GM12878 (cell line): ENCODE results near the gene SOCS1. TPM values are rescaled to one million over a fixed set of nuclear protein-coding genes. Genes with fewer than 3 reads are reported as not detected.

ENCODE experiments used
- BCL3 ChIP-seq: IDR thresholded peaks from 2 replicates; pipeline ENCODE4 v1.6.1; 2011; ENCODE audit warnings: borderline replicate concordance, low read depth, mild to moderate bottlenecking, moderate library complexity, low read length; ENCODE audit not compliant: insufficient read depth, poor library complexity, severe bottlenecking
- GATAD2B ChIP-seq: fragments of 450-650 bp; conservative IDR thresholded peaks from 2 replicates; pipeline ENCODE4 v1.6.1; 2017; ENCODE audit warnings: low read depth, mild to moderate bottlenecking, moderate library complexity
- JUNB ChIP-seq: IDR thresholded peaks from 2 replicates; pipeline ENCODE4 v1.6.1; 2016; ENCODE audit warnings: antibody characterized with exemption, mild to moderate bottlenecking
- MXI1 ChIP-seq: fragments of 150-350 bp; IDR thresholded peaks from 2 replicates; pipeline ENCODE4 v1.6.1; 2011; ENCODE audit warnings: low read depth, mild to moderate bottlenecking, inconsistent platforms, low read length, improper control_type of control experiment
- MYC ChIP-seq: IDR thresholded peaks from 2 replicates; pipeline ENCODE4 v1.6.1; 2011; ENCODE audit warnings: mild to moderate bottlenecking, low read length, moderate library complexity, inconsistent platforms; ENCODE audit not compliant: insufficient read depth, insufficient replicate concordance, insufficient read length, severe bottlenecking
- NFXL1 ChIP-seq: fragments of 450-650 bp; IDR thresholded peaks from 2 replicates; pipeline ENCODE4 v1.6.1; 2017; ENCODE audit warnings: antibody characterized with exemption, mild to moderate bottlenecking, borderline replicate concordance
- PAX5 ChIP-seq: IDR thresholded peaks from 2 replicates; pipeline ENCODE4 v1.6.1; 2011; ENCODE audit warnings: low read depth, low read length, borderline replicate concordance
- SMAD1 ChIP-seq: fragments of 450-650 bp; IDR thresholded peaks from 2 replicates; pipeline ENCODE4 v1.6.1; 2018; ENCODE audit warnings: mild to moderate bottlenecking, low read depth; ENCODE audit not compliant: partially characterized antibody
- SREBF1 ChIP-seq: IDR thresholded peaks from 2 replicates; pipeline ENCODE4 v1.6.1; 2012; ENCODE audit warnings: mild to moderate bottlenecking, low read length
- TCF3 ChIP-seq: IDR thresholded peaks from 2 replicates; pipeline ENCODE4 v1.6.1; 2012; ENCODE audit warnings: low read depth, mild to moderate bottlenecking, low read length, borderline replicate concordance; ENCODE audit not compliant: insufficient read depth
- TCF7 ChIP-seq: IDR thresholded peaks from 2 replicates; pipeline ENCODE4 v1.6.1; 2014; ENCODE audit warnings: antibody characterized with exemption, borderline replicate concordance
- ZBTB40 ChIP-seq: fragments of 450-650 bp; IDR thresholded peaks from 2 replicates; pipeline ENCODE4 v1.6.1; 2016; ENCODE audit warnings: mild to moderate bottlenecking, moderate library complexity, borderline replicate concordance
- polyA plus RNA-seq, 11 experiments: library from polyadenylated mRNA; depleted of rRNA in 4 of 11; unstranded in 6 of 11; stranded (reverse) in 5 of 11; fragments of >200 nt; fragmentation: Nextera tagmentation in 4 of 11; fragmentation: Illumina TruSeq in 1 of 11; extraction: Ambion mirVana in 4 of 11; extraction: Trizol in 1 of 11; gene quantifications; 1 replicate in 1 of 11; 2 replicates in 10 of 11; pipeline versions ENCODE4 v1.2.1 to v1.2.3, GENCODE V29; 2011 to 2016; ENCODE audit warnings: inconsistent platforms in 2 of 11, missing spikeins in 2 of 11, low read depth in 1 of 11
- total RNA-seq, 4 experiments: library from RNA; depleted of rRNA in 3 of 4; stranded (reverse); fragments of >200 nt in 3 of 4; fragmentation: Illumina TruSeq in 1 of 4; extraction: Trizol in 1 of 4; gene quantifications; 2 replicates each; pipeline versions ENCODE4 v1.2.1 to v1.2.3, GENCODE V29; 2013 to 2021
- TF ChIP-seq, protein P1 (sequence below): fragments of 450-650 bp; formaldehyde crosslinking; IDR thresholded peaks from 2 replicates; pipeline ENCODE4 v1.4.0; 2020; ENCODE audit warnings: mild to moderate bottlenecking, moderate library complexity
- TF ChIP-seq, protein P2 (sequence below): IDR thresholded peaks from 2 replicates; pipeline ENCODE4 v1.6.1; 2012; ENCODE audit warnings: low read depth, low read length, improper control_type of control experiment
- TF ChIP-seq, protein P3 (sequence below): fragments of 450-650 bp; IDR thresholded peaks from 2 replicates; pipeline ENCODE4 v1.6.1; 2017; ENCODE audit warnings: antibody characterized with exemption, mild to moderate bottlenecking, moderate library complexity

Gene SOCS1
- total and polyA plus RNA-seq, 10 of the 15 experiments (the other 5 are each of a cell fraction or from before 2014, with no cell fraction given), result 0.42 to 39.8 (median 11.2) TPM

- TF ChIP-seq, protein P1, sequence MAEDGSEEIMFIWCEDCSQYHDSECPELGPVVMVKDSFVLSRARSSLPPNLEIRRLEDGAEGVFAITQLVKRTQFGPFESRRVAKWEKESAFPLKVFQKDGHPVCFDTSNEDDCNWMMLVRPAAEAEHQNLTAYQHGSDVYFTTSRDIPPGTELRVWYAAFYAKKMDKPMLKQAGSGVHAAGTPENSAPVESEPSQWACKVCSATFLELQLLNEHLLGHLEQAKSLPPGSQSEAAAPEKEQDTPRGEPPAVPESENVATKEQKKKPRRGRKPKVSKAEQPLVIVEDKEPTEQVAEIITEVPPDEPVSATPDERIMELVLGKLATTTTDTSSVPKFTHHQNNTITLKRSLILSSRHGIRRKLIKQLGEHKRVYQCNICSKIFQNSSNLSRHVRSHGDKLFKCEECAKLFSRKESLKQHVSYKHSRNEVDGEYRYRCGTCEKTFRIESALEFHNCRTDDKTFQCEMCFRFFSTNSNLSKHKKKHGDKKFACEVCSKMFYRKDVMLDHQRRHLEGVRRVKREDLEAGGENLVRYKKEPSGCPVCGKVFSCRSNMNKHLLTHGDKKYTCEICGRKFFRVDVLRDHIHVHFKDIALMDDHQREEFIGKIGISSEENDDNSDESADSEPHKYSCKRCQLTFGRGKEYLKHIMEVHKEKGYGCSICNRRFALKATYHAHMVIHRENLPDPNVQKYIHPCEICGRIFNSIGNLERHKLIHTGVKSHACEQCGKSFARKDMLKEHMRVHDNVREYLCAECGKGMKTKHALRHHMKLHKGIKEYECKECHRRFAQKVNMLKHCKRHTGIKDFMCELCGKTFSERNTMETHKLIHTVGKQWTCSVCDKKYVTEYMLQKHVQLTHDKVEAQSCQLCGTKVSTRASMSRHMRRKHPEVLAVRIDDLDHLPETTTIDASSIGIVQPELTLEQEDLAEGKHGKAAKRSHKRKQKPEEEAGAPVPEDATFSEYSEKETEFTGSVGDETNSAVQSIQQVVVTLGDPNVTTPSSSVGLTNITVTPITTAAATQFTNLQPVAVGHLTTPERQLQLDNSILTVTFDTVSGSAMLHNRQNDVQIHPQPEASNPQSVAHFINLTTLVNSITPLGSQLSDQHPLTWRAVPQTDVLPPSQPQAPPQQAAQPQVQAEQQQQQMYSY (CRISPR knock-in tag), result no peak
- 0 out of 2 replicates have a peak, but pooled peaks have one; percentile 84 for TF ChIP-seq NFXL1
- TF ChIP-seq JUNB, result peak; percentile 41; the same call in 1 of the 2 replicates
- no peak for TF ChIP-seq MXI1
- TF ChIP-seq SMAD1, result no peak
- TF ChIP-seq TCF7, result no peak
- TF ChIP-seq TCF3, result 0 out of 2 replicates have a peak, but pooled peaks have one; percentile 18
- TF ChIP-seq, protein P2, sequence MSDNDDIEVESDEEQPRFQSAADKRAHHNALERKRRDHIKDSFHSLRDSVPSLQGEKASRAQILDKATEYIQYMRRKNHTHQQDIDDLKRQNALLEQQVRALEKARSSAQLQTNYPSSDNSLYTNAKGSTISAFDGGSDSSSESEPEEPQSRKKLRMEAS, result 0 out of 2 replicates have a peak, but pooled peaks have one; percentile 36
- no peak for TF ChIP-seq MYC
- peak; percentile 42; the same call in 1 of the 2 replicates for TF ChIP-seq PAX5
- TF ChIP-seq GATAD2B, result 0 out of 2 replicates have a peak, but pooled peaks have one; percentile 74
- TF ChIP-seq, protein P3, sequence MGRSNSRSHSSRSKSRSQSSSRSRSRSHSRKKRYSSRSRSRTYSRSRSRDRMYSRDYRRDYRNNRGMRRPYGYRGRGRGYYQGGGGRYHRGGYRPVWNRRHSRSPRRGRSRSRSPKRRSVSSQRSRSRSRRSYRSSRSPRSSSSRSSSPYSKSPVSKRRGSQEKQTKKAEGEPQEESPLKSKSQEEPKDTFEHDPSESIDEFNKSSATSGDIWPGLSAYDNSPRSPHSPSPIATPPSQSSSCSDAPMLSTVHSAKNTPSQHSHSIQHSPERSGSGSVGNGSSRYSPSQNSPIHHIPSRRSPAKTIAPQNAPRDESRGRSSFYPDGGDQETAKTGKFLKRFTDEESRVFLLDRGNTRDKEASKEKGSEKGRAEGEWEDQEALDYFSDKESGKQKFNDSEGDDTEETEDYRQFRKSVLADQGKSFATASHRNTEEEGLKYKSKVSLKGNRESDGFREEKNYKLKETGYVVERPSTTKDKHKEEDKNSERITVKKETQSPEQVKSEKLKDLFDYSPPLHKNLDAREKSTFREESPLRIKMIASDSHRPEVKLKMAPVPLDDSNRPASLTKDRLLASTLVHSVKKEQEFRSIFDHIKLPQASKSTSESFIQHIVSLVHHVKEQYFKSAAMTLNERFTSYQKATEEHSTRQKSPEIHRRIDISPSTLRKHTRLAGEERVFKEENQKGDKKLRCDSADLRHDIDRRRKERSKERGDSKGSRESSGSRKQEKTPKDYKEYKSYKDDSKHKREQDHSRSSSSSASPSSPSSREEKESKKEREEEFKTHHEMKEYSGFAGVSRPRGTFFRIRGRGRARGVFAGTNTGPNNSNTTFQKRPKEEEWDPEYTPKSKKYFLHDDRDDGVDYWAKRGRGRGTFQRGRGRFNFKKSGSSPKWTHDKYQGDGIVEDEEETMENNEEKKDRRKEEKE, result no peak
- TF ChIP-seq BCL3, result peak; percentile 51
- 0 out of 2 replicates have a peak, but pooled peaks have one; percentile 22 for TF ChIP-seq SREBF1
- TF ChIP-seq ZBTB40, result no peak
These were observed 30.9 kb downstream of the SOCS1 start (continued) for GRCh38 chr16:11224894-11225676.
